IMR-90 (cell line): ENCODE results near the gene VGLL2. TPM values are rescaled to one million over a fixed set of nuclear protein-coding genes. Genes with fewer than 3 reads are reported as not detected.

Experiments
- ATAC-seq: fragments of 200-7000 bp; cut with Tn5 transposase; 2 replicates; pipeline ENCODE4 v1.9.1; 2020; ENCODE audit warnings: low read depth, mild to moderate bottlenecking, moderate library complexity
- BruUV-seq: library from RNA; stranded (reverse); fragments of 400-500 nt; replicated peaks from 2 replicates; lab custom pipeline; 2021; lab: Mats Ljungman, UMichigan
- CTCF ChIA-PET: fragments of 300-600 bp; formaldehyde crosslinking; extraction: SDS; loops from one replicate; lab custom pipeline; 2021; ENCODE audit warnings: antibody characterized with exemption; lab: Yijun Ruan, JAX
- POLR2A ChIA-PET: fragments of 300-600 bp; sonication (Branson Sonifier 250); formaldehyde crosslinking; loops from one replicate; lab custom pipeline; 2022; ENCODE audit warnings: antibody characterized with exemption; ENCODE audit not compliant: unreplicated experiment; lab: Charles Lee
- DNase-seq: peaks from one replicate; pipeline ENCODE4 v3.0.0; 2013
- H2AFZ ChIP-seq: replicated peaks from 2 replicates; pipeline ENCODE3; 2013; ENCODE audit warnings: low read length, mild to moderate bottlenecking; ENCODE audit not compliant: poor library complexity
- H2AK5ac ChIP-seq: 2 replicates; pipeline ENCODE4 v1.6.1; 2013; ENCODE audit warnings: low read depth, low read length, inconsistent platforms
- H2AK9ac ChIP-seq: replicated peaks from 2 replicates; pipeline ENCODE3; 2013; ENCODE audit warnings: mild to moderate bottlenecking, low read depth, low read length, moderate library complexity; ENCODE audit not compliant: poor library complexity
- H2BK120ac ChIP-seq: 2 replicates; pipeline ENCODE4 v1.6.1; 2013; ENCODE audit warnings: low read depth, low read length, inconsistent platforms
- H2BK15ac ChIP-seq: 3 replicates; pipeline ENCODE4 v1.6.1; 2013; ENCODE audit warnings: low read depth, low read length, inconsistent platforms
- H2BK20ac ChIP-seq: 2 replicates; pipeline ENCODE4 v1.6.1; 2013; ENCODE audit warnings: low read depth, mild to moderate bottlenecking, inconsistent platforms, low read length, moderate library complexity
- H2BK5ac ChIP-seq: 2 replicates; pipeline ENCODE4 v1.6.1; 2013; ENCODE audit warnings: mild to moderate bottlenecking, low read depth, low read length, inconsistent platforms; ENCODE audit not compliant: poor library complexity, severe bottlenecking
- H3K14ac ChIP-seq: replicated peaks from 2 replicates; pipeline ENCODE4 v1.6.1; 2013; ENCODE audit warnings: low read depth, low read length, inconsistent platforms
- H3K18ac ChIP-seq: 2 replicates; pipeline ENCODE4 v1.6.1; 2013; ENCODE audit warnings: low read depth, low read length, control low read depth
- H3K23ac ChIP-seq: 2 replicates; pipeline ENCODE4 v1.6.1; 2013; ENCODE audit warnings: low read depth, low read length, inconsistent platforms
- H3K27ac ChIP-seq: 2 replicates; pipeline ENCODE4 v1.5.1; 2013; ENCODE audit warnings: mild to moderate bottlenecking, control low read depth, low read length; ENCODE audit not compliant: insufficient read depth
- H3K27me3 ChIP-seq: 2 replicates; pipeline ENCODE4 v1.6.1; 2013; ENCODE audit warnings: low read length; ENCODE audit not compliant: control insufficient read depth, insufficient read depth
- H3K36me3 ChIP-seq: 2 replicates; pipeline ENCODE4 v1.6.1; 2013; ENCODE audit warnings: low read length, mixed read lengths; ENCODE audit not compliant: control insufficient read depth, insufficient read depth
- H3K4ac ChIP-seq: 2 replicates; pipeline ENCODE4 v1.6.1; 2013; ENCODE audit warnings: low read depth, low read length, inconsistent platforms
- H3K4me1 ChIP-seq: 2 replicates; pipeline ENCODE4 v1.6.1; 2013; ENCODE audit warnings: low read length, mixed read lengths; ENCODE audit not compliant: control insufficient read depth, insufficient read depth
- H3K4me2 ChIP-seq: 2 replicates; pipeline ENCODE4 v1.6.1; 2013; ENCODE audit warnings: low read depth, mild to moderate bottlenecking, control low read depth, low read length, moderate library complexity
- H3K4me3 ChIP-seq: 2 replicates; pipeline ENCODE4 v1.5.1; 2013; ENCODE audit warnings: low read depth, mild to moderate bottlenecking, control low read depth, low read length, moderate library complexity; ENCODE audit not compliant: insufficient read depth
- H3K56ac ChIP-seq: 2 replicates; pipeline ENCODE4 v1.6.1; 2013; ENCODE audit warnings: low read length, inconsistent platforms; ENCODE audit not compliant: insufficient read depth; ENCODE audit errors: extremely low read depth
- H3K79me1 ChIP-seq, 2 experiments: 2 replicates each; pipeline ENCODE4 v1.6.1; 2013; ENCODE audit warnings: low read length in 2 of 2, inconsistent platforms in 1 of 2, low read depth in 1 of 2
- H3K9ac ChIP-seq: 2 replicates; pipeline ENCODE4 v1.6.1; 2013; ENCODE audit warnings: low read depth, low read length, control low read depth
- H3K9me1 ChIP-seq: 2 replicates; pipeline ENCODE4 v1.6.1; 2013; ENCODE audit warnings: low read length, inconsistent platforms; ENCODE audit not compliant: insufficient read depth
- H3K9me3 ChIP-seq: 2 replicates; pipeline ENCODE4 v1.6.1; 2013; ENCODE audit warnings: low read length; ENCODE audit not compliant: control insufficient read depth, insufficient read depth
- H4K20me1 ChIP-seq: 2 replicates; pipeline ENCODE4 v1.6.1; 2013; ENCODE audit warnings: low read length, inconsistent platforms; ENCODE audit not compliant: insufficient read depth
- H4K5ac ChIP-seq: 2 replicates; pipeline ENCODE4 v1.6.1; 2013; ENCODE audit warnings: mild to moderate bottlenecking, low read depth, low read length, control low read depth
- H4K8ac ChIP-seq, 2 experiments: 2 replicates each; pipeline ENCODE4 v1.6.1; 2013; ENCODE audit warnings: low read depth in 2 of 2, low read length in 2 of 2, control low read depth in 1 of 2, inconsistent platforms in 1 of 2
- H4K91ac ChIP-seq: 2 replicates; pipeline ENCODE4 v1.6.1; 2013; ENCODE audit warnings: low read depth, low read length, inconsistent platforms; ENCODE audit not compliant: insufficient read depth
- BHLHE40 ChIP-seq: fragments of 150-350 bp; IDR thresholded peaks from 2 replicates; pipeline ENCODE4 v1.6.1; 2016; ENCODE audit warnings: mild to moderate bottlenecking, low read depth, low read length
- CHD1 ChIP-seq: IDR thresholded peaks from 2 replicates; pipeline ENCODE4 v1.6.1; 2012; ENCODE audit warnings: low read depth, low read length, improper control_type of control experiment
- CTCF ChIP-seq: conservative IDR thresholded peaks from 2 replicates; pipeline ENCODE4 v1.5.1; 2012; ENCODE audit warnings: mild to moderate bottlenecking, low read depth, low read length, improper control_type of control experiment
- ELK1 ChIP-seq: fragments of 150-350 bp; IDR thresholded peaks from 2 replicates; pipeline ENCODE4 v1.6.1; 2016; ENCODE audit warnings: low read depth, mild to moderate bottlenecking, low read length, moderate library complexity, borderline replicate concordance
- MAFK ChIP-seq: IDR thresholded peaks from 2 replicates; pipeline ENCODE4 v1.6.1; 2012; ENCODE audit warnings: low read depth, low read length, improper control_type of control experiment
- MAZ ChIP-seq: IDR thresholded peaks from 2 replicates; pipeline ENCODE4 v1.6.1; 2012; ENCODE audit warnings: low read depth, mild to moderate bottlenecking, low read length, improper control_type of control experiment, moderate library complexity, borderline replicate concordance
- MXI1 ChIP-seq: IDR thresholded peaks from 2 replicates; pipeline ENCODE4 v1.6.1; 2012; ENCODE audit warnings: low read depth, mild to moderate bottlenecking, low read length, moderate library complexity, borderline replicate concordance
- POLR2A ChIP-seq: IDR thresholded peaks from 2 replicates; pipeline ENCODE4 v1.6.1; 2012; ENCODE audit warnings: mild to moderate bottlenecking, low read depth, low read length
- RFX5 ChIP-seq: IDR thresholded peaks from 2 replicates; pipeline ENCODE4 v1.8.0; 2012; ENCODE audit warnings: low read depth, mild to moderate bottlenecking, low read length, moderate library complexity
- USF2 ChIP-seq: fragments of 150-350 bp; IDR thresholded peaks from 2 replicates; pipeline ENCODE4 v1.6.1; 2017; ENCODE audit warnings: mild to moderate bottlenecking, antibody characterized with exemption, low read length, low read depth
- WGBS, 2 experiments: methylation state at CpG; one replicate each; pipeline versions ENCODE4 v1.1.5 to v1.1.7; 2013; ENCODE audit warnings: missing lambda C conversion rate in 2 of 2; ENCODE audit not compliant: insufficient read length in 1 of 2; ENCODE audit errors: extremely low coverage in 2 of 2; 5-methylcytosine and 5-hydroxymethylcytosine counted together
- dilution Hi-C: fragments of 300-500 bp; cut with HindIII; formaldehyde crosslinking; loops from one replicate; pipeline ENCODE4 v1.14.3; 2018; ENCODE audit warnings: low sequenced_read_pairs; ENCODE audit not compliant: unreplicated experiment
- in situ Hi-C: fragments of 300-500 bp; cut with MboI; formaldehyde crosslinking; loops from 3 replicates; pipeline ENCODE4 v1.14.3; 2019; ENCODE audit warnings: low sequenced_read_pairs, inconsistent platforms, mixed read lengths
- intact Hi-C: fragments of 100-400 bp; cut with micrococcal nuclease; formaldehyde crosslinking; loops from 2 replicates; pipeline ENCODE4 v1.10.0; 2022
- polyA plus RNA-seq, 3 experiments: library from polyadenylated mRNA; depleted of rRNA; stranded (reverse); fragments of >200 nt; gene quantifications; 2 replicates each; pipeline ENCODE4 v1.2.3, GENCODE V29; 2012; ENCODE audit warnings: low replicate concordance in 1 of 3
- total RNA-seq: library from RNA; depleted of rRNA; stranded (reverse); fragments of >200 nt; gene quantifications from 2 replicates; pipeline ENCODE4 v1.2.3, GENCODE V29; 2012

Gene VGLL2
- total and polyA plus RNA-seq, 2 of the 4 experiments (the other 2 are of a cell fraction) = not detected

- Histone ChIP-seq H3K9ac (no peak overlapping the region), H2BK5ac (no peak overlapping the region), H3K18ac (no peak overlapping the region), H2BK120ac (no peak overlapping the region), H4K8ac (no peak overlapping the region), H3K4me2 (no peak overlapping the region), H2BK20ac (no peak overlapping the region), H3K27me3 (no peaks in the 10 kb centered on the region), H2AFZ (no peak overlapping the region), H2AK9ac (no peak overlapping the region), H4K91ac (no peak overlapping the region), H2BK15ac (no peak overlapping the region), H3K23ac (no peak overlapping the region), H3K4me1 (no peaks in the 10 kb centered on the region), H3K4me3 (no peak overlapping the region), H3K9me3 (no peaks in the 10 kb centered on the region), H3K27ac (no peak overlapping the region), H3K79me1 (no peaks in the 10 kb centered on the region), H3K9me1 (no peaks in the 10 kb centered on the region), H3K4ac (no peak overlapping the region), H3K14ac (no peak overlapping the region), H3K56ac (no peak overlapping the region), H4K5ac (no peak overlapping the region), H4K20me1 (no peaks in the 10 kb centered on the region), H3K36me3 (no peaks in the 10 kb centered on the region), H2AK5ac (no peak overlapping the region)
- no TSS peak for BruUV-seq
- dilution Hi-C loops (no loop called here), intact Hi-C loops (no loop called here), in situ Hi-C loops (no loop called here)
- ATAC-seq = no peak
- ChIA-PET CTCF (no interaction called here), POLR2A (no interaction called here)
- DNase-seq = no peak
- no CpG with 5 or more reads among the region's 3 CpGs for WGBS, 2 experiments
- TF ChIP-seq MXI1 (no peak), CHD1 (no peak), BHLHE40 (no peak), POLR2A (no peak), USF2 (no peak), RFX5 (no peak), CTCF (no peak), MAZ (no peak), MAFK (no peak), ELK1 (no peak)
These were observed 43.7 kb downstream of the VGLL2 start for GRCh38 chr6:117309069-117309468.
